GM21576 (cell line): ENCODE measurements around the gene ZNF778.
"Not testable (repeated sequence)": the region's sequence is repeated elsewhere in the genome, so short reads cannot be mapped to it uniquely, and the experiment has no call there.

ENCODE experiments used
- ATAC-seq: cut with Tn5 transposase; IDR thresholded peaks from one replicate; pipeline ENCODE4 v1.9.1; 2021; ENCODE audit warnings: mild to moderate bottlenecking, moderate library complexity; ENCODE audit not compliant: unreplicated experiment

The ZNF778 gene

GRCh38 chr16:89248196-89248982 is 30.9 kb downstream of the ZNF778 start:
- no peak for ATAC-seq

DNA sequence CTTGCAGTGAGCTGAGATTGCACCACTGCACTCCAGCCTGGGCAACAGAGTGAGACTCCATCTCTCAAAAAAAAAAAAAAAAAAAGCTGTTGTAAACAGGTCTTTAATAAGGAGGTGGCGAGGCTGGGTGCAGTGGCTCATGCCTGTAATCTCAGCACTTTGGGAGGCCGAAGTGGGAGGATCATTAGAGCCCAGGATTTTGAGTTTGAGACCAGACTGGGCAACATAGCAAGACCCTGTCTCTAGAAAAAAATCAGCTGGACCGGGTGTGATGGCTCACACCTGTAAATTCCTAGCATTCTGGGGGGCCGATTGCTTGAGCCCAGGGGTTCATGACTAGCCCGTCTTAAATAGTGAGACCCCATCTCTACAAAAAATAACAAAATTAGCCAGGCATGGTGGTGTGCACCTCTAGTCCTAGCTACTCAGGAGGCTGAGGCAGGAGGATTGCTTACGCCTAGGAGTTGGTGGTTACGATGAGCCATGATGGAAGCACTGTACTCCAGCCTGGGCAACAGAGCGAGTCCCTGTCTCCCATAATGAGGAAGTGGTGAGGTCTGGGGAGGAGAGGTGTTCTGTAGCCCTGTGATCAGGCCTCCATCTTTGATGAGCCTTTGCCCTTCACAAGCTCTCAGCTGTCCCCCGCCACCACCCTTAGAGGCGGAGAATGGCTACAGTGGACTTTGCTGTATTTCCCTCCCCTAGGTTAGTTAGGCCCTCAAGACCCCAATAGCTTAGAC is 36.2 kb downstream of the ZNF778 start:
- ATAC-seq = no peak

GRCh38 chr16:89256651-89257254 is 39.2 kb downstream of the ZNF778 start:
- no peak for ATAC-seq

GRCh38 chr16:89257281-89257731 is 39.8 kb downstream of the ZNF778 start:
- ATAC-seq = no peak

DNA sequence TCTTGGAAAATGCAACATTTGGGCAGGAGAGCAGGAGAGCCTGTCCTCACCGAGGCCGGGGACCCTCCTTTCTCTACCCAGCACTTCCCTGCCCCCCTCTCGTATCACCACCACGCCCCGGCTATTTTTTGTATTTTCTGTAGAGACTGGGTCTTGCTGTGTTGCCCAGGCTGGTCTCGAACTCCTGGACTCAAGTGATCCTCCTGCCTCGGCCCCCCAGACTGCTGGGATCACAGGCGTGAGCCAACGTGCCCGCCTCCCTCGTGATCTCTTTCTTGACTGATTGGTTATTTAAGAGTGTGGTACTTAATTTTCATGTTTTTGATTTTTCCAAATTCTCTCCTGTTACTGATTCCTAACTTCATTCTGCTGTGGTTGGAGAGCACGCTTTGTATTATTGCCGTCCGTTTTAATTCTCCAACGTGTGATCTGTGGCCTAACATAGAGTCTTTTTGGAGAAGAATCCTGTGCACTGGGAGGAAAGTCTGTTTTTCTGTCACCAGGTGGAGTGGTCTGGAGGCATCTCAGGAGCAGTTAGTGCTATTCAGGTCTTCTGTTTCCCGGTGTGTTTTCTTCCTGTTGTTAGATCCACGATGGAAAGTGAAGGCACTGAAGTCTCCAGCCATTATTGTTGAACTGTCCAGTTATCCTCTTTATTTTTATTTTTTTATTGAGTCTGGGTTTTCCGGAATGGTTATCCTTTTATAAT is 40.4 kb downstream of the ZNF778 start:
- ATAC-seq = no peak

DNA sequence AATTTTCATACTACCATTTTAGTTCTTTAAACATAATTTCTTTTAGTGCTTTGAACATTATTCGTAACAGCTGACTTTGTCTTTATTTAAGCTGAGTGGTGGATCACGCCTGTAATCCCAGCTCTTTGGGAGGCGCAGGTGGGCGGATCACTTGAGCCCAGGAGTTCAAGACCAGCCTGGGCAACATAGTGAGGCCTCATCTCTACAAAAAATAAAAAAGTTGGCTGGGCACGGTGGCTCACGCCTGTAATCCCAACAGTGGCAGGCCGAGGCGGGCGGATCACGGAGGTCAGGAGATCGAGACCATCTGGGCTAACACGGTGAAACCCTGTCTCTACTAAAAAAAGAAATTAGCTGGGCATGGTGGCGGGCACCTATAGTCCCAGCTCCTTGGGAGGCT is 42.4 kb downstream of the ZNF778 start:
- ATAC-seq = not testable (repeated sequence)

- no peak for ATAC-seq
Observed at GRCh38 chr16:89261691-89262563, 44.4 kb downstream of the ZNF778 start.

DNA sequence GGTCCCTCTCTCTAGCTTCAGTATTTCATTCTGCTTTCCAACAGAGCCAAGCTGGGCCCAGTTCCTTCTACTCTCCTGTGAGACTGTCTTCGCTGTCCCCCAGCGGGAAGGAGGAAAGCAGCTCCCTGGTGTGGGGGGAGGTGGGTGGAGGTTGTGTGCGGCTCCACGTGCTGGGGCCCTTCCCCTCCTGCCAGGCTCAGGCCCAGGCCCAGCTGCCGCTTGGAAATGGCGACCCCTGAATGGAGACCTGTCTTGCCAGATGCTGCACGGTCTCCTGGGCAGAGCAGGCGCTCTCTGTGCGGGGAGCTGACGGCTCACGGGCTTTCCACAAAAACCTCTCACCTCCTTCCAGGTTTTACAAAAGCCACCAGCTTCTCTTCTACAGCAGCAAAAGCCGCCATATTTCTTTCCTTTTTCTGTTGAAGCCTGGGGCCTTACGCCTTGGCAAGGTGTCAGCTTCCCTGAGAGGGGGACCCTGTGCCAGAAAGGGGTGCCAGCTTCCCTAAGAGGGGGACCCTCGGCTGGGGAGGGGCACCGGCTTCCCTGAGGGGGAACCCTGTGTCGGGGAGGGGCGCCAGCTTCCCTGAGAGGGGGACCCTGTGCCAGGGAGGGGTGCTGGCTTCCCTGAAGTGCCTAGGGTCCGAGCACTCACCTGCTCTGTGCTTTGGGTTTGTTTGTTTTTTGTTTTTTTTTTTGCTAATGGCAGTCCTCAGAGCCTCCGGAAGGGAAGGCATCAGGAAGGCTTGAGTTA is 47.5 kb downstream of the ZNF778 start:
- no peak for ATAC-seq

DNA sequence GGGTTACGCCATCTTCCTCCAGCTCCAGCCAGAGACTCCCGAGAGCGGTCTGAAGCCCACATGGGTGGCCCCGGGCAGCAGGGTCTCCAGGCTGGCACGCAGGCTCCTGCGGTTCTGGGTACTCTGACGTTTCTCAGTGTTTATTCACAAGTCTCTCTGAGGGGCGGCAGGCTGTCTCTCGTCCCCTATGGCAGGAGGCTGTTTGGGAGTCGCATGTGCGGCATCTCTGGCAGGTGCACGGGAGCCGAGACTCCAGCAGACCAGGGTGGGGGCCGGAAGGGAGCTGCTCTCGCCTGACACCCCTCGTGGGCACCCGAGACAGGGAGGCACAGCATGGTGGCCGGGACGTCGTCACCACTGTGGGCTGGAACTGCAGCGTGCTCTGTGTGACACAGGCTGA is 48.1 kb downstream of the ZNF778 start:
- ATAC-seq = no peak

DNA sequence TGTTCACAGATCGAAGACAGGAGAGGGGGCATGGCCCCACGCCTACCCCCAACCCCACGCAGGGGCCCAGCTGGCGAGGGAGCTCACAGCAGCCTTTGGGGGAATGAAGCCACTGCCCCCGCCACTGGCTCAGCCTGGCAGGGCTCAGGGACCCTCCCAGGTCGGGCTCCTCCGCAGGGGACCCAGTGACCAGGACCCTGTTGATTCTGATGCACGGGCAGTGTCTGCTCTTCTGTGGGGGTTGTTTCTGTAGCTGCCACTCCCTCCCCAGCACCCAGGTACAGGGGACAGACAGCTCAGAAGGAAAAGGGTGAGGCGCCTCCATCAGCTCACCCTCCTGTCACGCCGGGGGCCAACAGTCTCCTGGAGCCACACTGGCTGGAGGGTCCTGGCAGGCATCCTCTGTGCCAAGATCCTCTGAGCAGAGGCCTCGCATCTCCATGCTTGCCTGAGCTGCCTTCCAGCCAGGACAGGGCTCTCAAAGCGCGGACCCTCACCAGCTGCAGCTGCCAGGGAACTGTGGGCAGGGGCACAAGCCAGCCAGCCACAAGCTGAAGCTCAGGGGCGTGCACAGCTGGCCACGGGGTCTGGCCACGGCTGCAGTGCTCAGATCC is 49.1 kb downstream of the ZNF778 start:
- ATAC-seq = no peak

DNA sequence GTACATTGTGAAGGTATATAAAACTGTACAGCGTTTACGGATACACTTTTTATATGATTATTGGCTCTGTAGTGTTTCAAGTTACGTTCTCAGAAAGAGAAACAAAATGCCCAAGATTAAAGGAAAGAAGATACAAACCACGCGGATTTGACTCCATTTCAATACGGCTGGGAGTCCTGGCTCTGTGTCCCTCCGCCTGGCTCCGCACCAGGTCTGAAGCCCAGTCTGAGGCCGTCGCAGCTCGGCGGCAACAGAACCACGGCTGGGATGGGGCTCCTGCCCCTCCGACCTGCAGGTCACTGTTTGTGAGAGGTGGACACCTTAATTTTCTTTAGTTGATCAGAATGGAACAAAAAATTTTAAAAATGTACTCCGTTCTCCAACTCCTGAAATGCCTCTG is 50.2 kb downstream of the ZNF778 start:
- ATAC-seq = not testable (repeated sequence)

DNA sequence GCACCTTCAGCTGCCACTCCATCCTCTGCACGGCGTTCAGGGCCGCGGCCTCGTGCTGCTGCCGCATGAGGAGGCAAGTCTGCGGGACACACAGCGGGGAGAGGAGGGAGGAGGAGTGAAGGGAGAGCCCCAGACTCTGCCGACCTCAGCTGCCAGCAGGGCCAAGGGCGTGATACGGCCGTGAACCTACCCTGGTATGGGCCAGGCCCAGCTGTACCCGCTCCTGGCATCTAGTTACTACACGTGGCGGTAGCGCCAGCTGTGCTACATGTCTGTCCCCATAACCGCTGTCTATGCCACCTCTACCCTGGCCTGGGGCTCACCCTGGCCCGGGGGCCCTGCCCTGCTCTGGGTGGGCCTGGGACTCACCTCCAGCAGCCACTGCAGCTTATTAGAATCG is 51.1 kb downstream of the ZNF778 start:
- ATAC-seq = no peak

GRCh38 chr16:89268987-89269735 is 51.7 kb downstream of the ZNF778 start:
- ATAC-seq = no peak

- no peak for ATAC-seq
Observed at GRCh38 chr16:89269805-89270665, 52.5 kb downstream of the ZNF778 start.

- no peak for ATAC-seq
Observed at GRCh38 chr16:89270666-89271345, 53.3 kb downstream of the ZNF778 start.

DNA sequence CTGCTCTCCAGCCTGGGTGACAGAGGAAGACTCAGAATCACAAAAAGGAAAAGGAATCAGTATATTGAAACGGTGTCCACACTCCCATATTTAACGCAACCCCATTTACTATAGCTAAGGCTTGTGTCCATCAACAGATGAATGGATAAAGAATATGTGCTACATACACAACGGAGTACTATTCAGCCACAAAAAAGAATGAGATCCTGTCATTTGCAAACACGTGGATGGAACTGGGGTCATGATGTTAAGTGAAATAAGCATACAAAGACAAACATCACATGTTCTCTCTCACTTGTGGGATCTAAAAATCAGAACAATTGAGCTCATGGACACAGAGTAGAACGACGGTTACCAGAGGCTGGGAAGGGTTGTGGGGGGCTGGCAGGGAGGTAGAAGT is 55.1 kb downstream of the ZNF778 start:
- ATAC-seq = no peak
